Caco-2 (cell line): Measurements from ENCODE around the gene SCN9A. TPM values are rescaled to one million over a fixed set of nuclear protein-coding genes. Genes with fewer than 3 reads are reported as not detected.

Source experiments
- Bru-seq: library from RNA; stranded (reverse); fragments of 400-500 nt; gene quantifications from one replicate; lab custom pipeline; 2021; lab: Mats Ljungman, UMichigan
- BruChase-seq, 2 experiments: library from RNA; stranded (reverse); fragments of 400-500 nt; gene quantifications; one replicate each; lab custom pipeline; 2021; lab: Mats Ljungman, UMichigan
- BruUV-seq: library from RNA; stranded (reverse); fragments of 400-500 nt; replicated peaks from 2 replicates; lab custom pipeline; 2021; lab: Mats Ljungman, UMichigan
- CTCF ChIA-PET: fragments of 300-600 bp; sonication (Branson Sonifier 250); formaldehyde crosslinking; loops from one replicate; lab custom pipeline; 2022; ENCODE audit warnings: antibody characterized with exemption; lab: Charles Lee
- POLR2A ChIA-PET: fragments of 300-600 bp; sonication (Branson Sonifier 250); formaldehyde crosslinking; loops from one replicate; lab custom pipeline; 2022; ENCODE audit warnings: antibody characterized with exemption; lab: Charles Lee
- DNase-seq, 2 experiments: peaks; one replicate each; pipeline versions ENCODE4 v3.0.0 to v3.0.0-alpha.2; 2020 to 2022
- H3K27me3 ChIP-seq: replicated peaks from 2 replicates; pipeline ENCODE4 v1.6.0; 2011; ENCODE audit warnings: low read length; ENCODE audit not compliant: control insufficient read depth, insufficient read depth
- H3K36me3 ChIP-seq: 2 replicates; pipeline ENCODE4 v1.5.1; 2011; ENCODE audit warnings: low read length; ENCODE audit not compliant: control insufficient read depth, insufficient read depth
- H3K4me1 ChIP-seq: fragments of 250-450 bp; sonication (Bioruptor Pico); 2 replicates; pipeline ENCODE4 v1.5.1; 2020; ENCODE audit warnings: mild to moderate bottlenecking
- H3K4me3 ChIP-seq: 2 replicates; pipeline ENCODE4 v1.5.1; 2011; ENCODE audit warnings: low read depth, mild to moderate bottlenecking, control low read depth, low read length
- H3K9me3 ChIP-seq: fragments of 250-450 bp; sonication (Bioruptor Pico); 2 replicates; pipeline ENCODE4 v1.5.1; 2020; ENCODE audit warnings: mild to moderate bottlenecking, moderate library complexity
- H3K27ac Mint-ChIP-seq: one replicate; pipeline ENCODE4 v1.8.0; 2022; ENCODE audit warnings: mixed read lengths; ENCODE audit not compliant: unreplicated experiment
- H3K27me3 Mint-ChIP-seq: one replicate; pipeline ENCODE4 v1.8.0; 2022; ENCODE audit warnings: mixed read lengths; ENCODE audit not compliant: insufficient read depth, unreplicated experiment
- H3K36me3 Mint-ChIP-seq: one replicate; pipeline ENCODE4 v1.8.0; 2022; ENCODE audit warnings: mild to moderate bottlenecking, mixed read lengths; ENCODE audit not compliant: insufficient read depth, unreplicated experiment
- H3K4me1 Mint-ChIP-seq: one replicate; pipeline ENCODE4 v1.8.0; 2022; ENCODE audit warnings: low read depth, mixed read lengths; ENCODE audit not compliant: unreplicated experiment
- H3K4me3 Mint-ChIP-seq: one replicate; pipeline ENCODE4 v1.8.0; 2022; ENCODE audit warnings: mild to moderate bottlenecking, moderate library complexity, mixed read lengths; ENCODE audit not compliant: unreplicated experiment
- H3K9me3 Mint-ChIP-seq: one replicate; pipeline ENCODE4 v1.8.0; 2022; ENCODE audit warnings: mixed read lengths; ENCODE audit not compliant: unreplicated experiment
- CTCF ChIP-seq, 2 experiments: fragments of 200-600 bp in 1 of 2; IDR thresholded peaks; 1 replicate in 1 of 2; 2 replicates in 1 of 2; pipeline versions ENCODE4 v1.5.1 to v1.8.0; 2011 to 2022; ENCODE audit warnings: antibody characterized with exemption in 1 of 2, control low read depth in 1 of 2, inconsistent platforms in 1 of 2, low read depth in 1 of 2, low read length in 1 of 2, mild to moderate bottlenecking in 1 of 2, moderate library complexity in 1 of 2; ENCODE audit not compliant: insufficient read depth in 1 of 2, severe bottlenecking in 1 of 2, unreplicated experiment in 1 of 2
- intact Hi-C: fragments of 100-400 bp; cut with micrococcal nuclease; formaldehyde crosslinking; loops from one replicate; pipeline ENCODE4 v1.10.0; 2022; ENCODE audit not compliant: unreplicated experiment
- long read RNA-seq: library from polyadenylated mRNA; stranded (forward); transcript quantifications from one replicate; pipeline ENCODE4 v2.0.0, GENCODE V29; 2022
- total RNA-seq: library from RNA; stranded (reverse); gene quantifications from 2 replicates; pipeline ENCODE4 v1.2.3, GENCODE V29; 2022

Gene SCN9A
- total RNA-seq (14.3 and 18.5 TPM in 2 replicates), Bru-seq, nascent RNA (percentile 61 among the genes with signal in this experiment), BruChase-seq, experiment 1, labeled RNA remaining after a 2-hour chase (percentile 72 among the genes with signal in this experiment), BruChase-seq, experiment 2, labeled RNA remaining after a 6-hour chase (percentile 65 among the genes with signal in this experiment)
- long read RNA-seq, partial matches to known transcripts = 4 of 11 reads
- long read RNA-seq, other reads (novel, unspliced or antisense) = 5 of 11 reads

- DNase-seq = peak; percentile 77 to 87
- peak in 1 of 2 experiments; percentile 1 for TF ChIP-seq CTCF (IDR thresholded peaks at IDR 0.05; ENCODE audit: insufficient read depth in 1 of 2, low read depth in 1 of 2, low read length in 1 of 2, severe bottlenecking in 1 of 2, unreplicated experiment in 1 of 2)
- ChIA-PET POLR2A (interaction anchor here (0.7 kb wide), 1 partner anchor 30 kb away, joined by 6 read pairs; no protein-coding TSS in a partner anchor), CTCF (interaction anchor here (1.0 to 2.1 kb wide), 5 partner anchors 9 to 43 kb away, joined by 3 to 7 read pairs (median 5); no protein-coding TSS in a partner anchor)
- intact Hi-C loops = loop anchor here (1.0 kb wide), 2 partner anchors 8 to 15 kb away; no protein-coding TSS in a partner anchor
- Mint-ChIP-seq H3K9me3 (no peaks in the 10 kb centered on the region), H3K27ac (peak within 1 kb of the TSS; percentile 5), H3K4me3 (peak within 1 kb of the TSS; percentile 78), H3K4me1 (peaks cover 17% of the 10 kb centered on the region), H3K36me3 (no peaks in the 10 kb centered on the region), H3K27me3 (peaks cover 2% of the 10 kb centered on the region)
- no peaks in the 10 kb centered on the region for H3K36me3 ChIP-seq
- H3K4me1 ChIP-seq = peaks cover 30% of the 10 kb centered on the region; the same call in 1 of the 2 replicates
- no peaks in the 10 kb centered on the region for H3K9me3 ChIP-seq
- no TSS peak for BruUV-seq
- H3K4me3 ChIP-seq = peak within 1 kb of the TSS; percentile 65
- no peaks in the 10 kb centered on the region; the same call in 1 of the 2 replicates for H3K27me3 ChIP-seq
Observed at GRCh38 chr2:166375736-166376487, at the start of gene SCN9A. TSS of gene SCN9A (minus strand) at chr2:166375944. CDS start at chr2:166311756, 64,188 bp downstream.

- CTCF ChIA-PET = no interaction called here
- Histone ChIP-seq H3K27me3 (no peaks in the 10 kb centered on the region), H3K9me3 (no peaks in the 10 kb centered on the region), H3K4me3 (no peak overlapping the region), H3K36me3 (no peaks in the 10 kb centered on the region), H3K4me1 (no peaks in the 10 kb centered on the region)
- Mint-ChIP-seq H3K27me3 (peaks cover 7% of the 10 kb centered on the region), H3K4me3 (no peak overlapping the region), H3K4me1 (no peaks in the 10 kb centered on the region), H3K9me3 (no peaks in the 10 kb centered on the region), H3K27ac (no peak overlapping the region), H3K36me3 (no peaks in the 10 kb centered on the region)
- intact Hi-C loops = no loop called here
- TF ChIP-seq CTCF (IDR thresholded peaks at IDR 0.05; ENCODE audit: insufficient read depth in 1 of 2, low read depth in 1 of 2, low read length in 1 of 2, severe bottlenecking in 1 of 2, unreplicated experiment in 1 of 2) = no peak
- BruUV-seq = no TSS peak
- DNase-seq = no peak
- POLR2A ChIA-PET = no interaction called here
Observed at GRCh38 chr2:166424841-166425240, 49.1 kb upstream of the SCN9A start.

GRCh38 chr2:166419616-166419934 lies 43.8 kb upstream of the SCN9A start:
- POLR2A ChIA-PET = no interaction called here
- CTCF ChIA-PET = interaction anchor here (0.7 to 1.0 kb wide), 5 partner anchors 43 to 1810 kb away, joined by 3 to 5 read pairs (median 3); partner anchors contain the start of gene SCN9A
- Histone ChIP-seq H3K4me3 (no peak overlapping the region), H3K27me3 (no peaks in the 10 kb centered on the region), H3K9me3 (no peaks in the 10 kb centered on the region), H3K4me1 (no peaks in the 10 kb centered on the region), H3K36me3 (no peaks in the 10 kb centered on the region)
- Mint-ChIP-seq H3K27ac (no peak overlapping the region), H3K4me3 (no peak overlapping the region), H3K36me3 (no peaks in the 10 kb centered on the region), H3K9me3 (no peaks in the 10 kb centered on the region), H3K27me3 (peaks cover 4% of the 10 kb centered on the region), H3K4me1 (no peaks in the 10 kb centered on the region)
- peak; percentile 38 to 52 for TF ChIP-seq CTCF (IDR thresholded peaks at IDR 0.05; ENCODE audit: insufficient read depth in 1 of 2, low read depth in 1 of 2, low read length in 1 of 2, severe bottlenecking in 1 of 2, unreplicated experiment in 1 of 2)
- DNase-seq = no peak
- intact Hi-C loops = loop anchor here (1.0 to 10.0 kb wide), 5 partner anchors 35 to 365 kb away; no protein-coding TSS in a partner anchor
- BruUV-seq = no TSS peak
